ENCODE data around the gene COL5A1.

DNA sequence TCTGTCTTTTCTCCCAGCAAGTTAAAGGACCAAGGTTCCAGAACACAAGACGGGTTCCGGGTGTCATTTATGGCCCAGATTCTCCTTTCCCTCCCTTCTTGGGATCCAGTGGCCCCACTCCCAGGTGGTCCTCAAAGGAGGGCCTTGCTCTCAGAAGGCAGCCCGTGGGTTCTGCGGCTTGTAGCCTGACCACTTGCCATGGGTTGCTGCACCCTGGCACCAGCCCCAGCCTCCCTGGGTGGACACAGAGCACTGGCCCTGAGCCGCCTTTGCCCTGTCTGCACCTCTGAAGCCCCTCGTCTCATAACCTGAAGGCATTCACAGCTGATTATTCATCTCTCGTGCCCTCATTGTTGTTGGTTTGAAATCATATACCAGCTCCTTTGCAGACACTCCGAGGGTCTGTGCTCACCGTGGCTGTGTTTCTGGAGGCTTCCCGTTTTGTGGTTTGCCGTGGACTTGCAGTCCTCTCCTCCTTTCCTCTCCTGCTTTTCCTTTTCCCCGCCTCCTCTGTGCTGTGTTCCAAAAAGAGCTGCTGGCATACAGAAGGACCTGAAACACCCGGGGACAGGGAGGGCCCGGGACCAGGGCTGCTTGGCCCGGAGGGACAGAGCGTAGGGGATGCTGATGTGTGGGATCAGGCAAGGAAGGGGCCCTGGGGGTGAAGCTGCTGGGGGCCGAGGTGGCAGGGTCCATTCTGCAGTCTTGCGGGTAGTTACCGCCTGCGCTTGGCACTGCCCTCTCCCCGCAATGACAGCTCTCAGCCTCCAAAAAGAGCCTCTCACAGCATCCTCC lies 189.5 kb downstream of the COL5A1 start:
- TF ChIP-seq, protein P1, sequence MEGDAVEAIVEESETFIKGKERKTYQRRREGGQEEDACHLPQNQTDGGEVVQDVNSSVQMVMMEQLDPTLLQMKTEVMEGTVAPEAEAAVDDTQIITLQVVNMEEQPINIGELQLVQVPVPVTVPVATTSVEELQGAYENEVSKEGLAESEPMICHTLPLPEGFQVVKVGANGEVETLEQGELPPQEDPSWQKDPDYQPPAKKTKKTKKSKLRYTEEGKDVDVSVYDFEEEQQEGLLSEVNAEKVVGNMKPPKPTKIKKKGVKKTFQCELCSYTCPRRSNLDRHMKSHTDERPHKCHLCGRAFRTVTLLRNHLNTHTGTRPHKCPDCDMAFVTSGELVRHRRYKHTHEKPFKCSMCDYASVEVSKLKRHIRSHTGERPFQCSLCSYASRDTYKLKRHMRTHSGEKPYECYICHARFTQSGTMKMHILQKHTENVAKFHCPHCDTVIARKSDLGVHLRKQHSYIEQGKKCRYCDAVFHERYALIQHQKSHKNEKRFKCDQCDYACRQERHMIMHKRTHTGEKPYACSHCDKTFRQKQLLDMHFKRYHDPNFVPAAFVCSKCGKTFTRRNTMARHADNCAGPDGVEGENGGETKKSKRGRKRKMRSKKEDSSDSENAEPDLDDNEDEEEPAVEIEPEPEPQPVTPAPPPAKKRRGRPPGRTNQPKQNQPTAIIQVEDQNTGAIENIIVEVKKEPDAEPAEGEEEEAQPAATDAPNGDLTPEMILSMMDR (IDR thresholded peaks at IDR 0.05; ENCODE audit: low read length) = no peak
- no peak for TF ChIP-seq EZH2 (IDR thresholded peaks at IDR 0.05; ENCODE audit: borderline replicate concordance, low read length)

Measured in OCI-LY1 (cell line).